BE2C (cell line): ENCODE results near the gene NAPA.

ENCODE experiments used
- DNase-seq: peaks from one replicate; pipeline ENCODE4 v3.0.0-alpha.2; 2020
- H3K27me3 ChIP-seq: fragments of 250-450 bp; sonication (Bioruptor Pico); 2 replicates; pipeline ENCODE4 v1.5.1; 2020; ENCODE audit warnings: mild to moderate bottlenecking
- H3K36me3 ChIP-seq: fragments of 250-450 bp; sonication (Bioruptor Pico); 2 replicates; pipeline ENCODE4 v1.5.1; 2020; ENCODE audit warnings: mild to moderate bottlenecking
- H3K4me1 ChIP-seq: fragments of 250-450 bp; sonication (Bioruptor Pico); 2 replicates; pipeline ENCODE4 v1.5.1; 2020
- H3K4me3 ChIP-seq: 2 replicates; pipeline ENCODE4 v1.5.1; 2011; ENCODE audit warnings: low read depth, low read length
- H3K9me3 ChIP-seq: fragments of 250-450 bp; sonication (Bioruptor Pico); 2 replicates; pipeline ENCODE4 v1.5.1; 2020
- CTCF ChIP-seq: IDR thresholded peaks from 2 replicates; pipeline ENCODE4 v1.5.1; 2012; ENCODE audit warnings: mild to moderate bottlenecking, low read depth, low read length

The NAPA gene

GRCh38 chr19:47529018-47529742, 14.3 kb upstream of the NAPA start:
- Histone ChIP-seq H3K9me3 (no peaks in the 10 kb centered on the region), H3K4me1 (peaks cover 7% of the 10 kb centered on the region), H3K27me3 (no peaks in the 10 kb centered on the region), H3K4me3 (no peak overlapping the region), H3K36me3 (no peaks in the 10 kb centered on the region)
- no peak for DNase-seq
- TF ChIP-seq CTCF = no peak

- Histone ChIP-seq H3K4me1 (peaks cover 8% of the 10 kb centered on the region), H3K36me3 (no peaks in the 10 kb centered on the region), H3K9me3 (no peaks in the 10 kb centered on the region), H3K27me3 (no peaks in the 10 kb centered on the region), H3K4me3 (no peak overlapping the region)
- no peak for DNase-seq
- TF ChIP-seq CTCF = no peak
Measured at GRCh38 chr19:47526798-47527197, 11.9 kb upstream of the NAPA start.

GRCh38 chr19:47523473-47523872, 8.6 kb upstream of the NAPA start:
- no peaks in the 10 kb centered on the region for H3K27me3 ChIP-seq
- peak; percentile 78 for DNase-seq

GRCh38 chr19:47521473-47522180, 6.8 kb upstream of the NAPA start:
- Histone ChIP-seq H3K9me3 (no peaks in the 10 kb centered on the region), H3K27me3 (no peaks in the 10 kb centered on the region), H3K4me3 (no peak overlapping the region), H3K36me3 (no peaks in the 10 kb centered on the region), H3K4me1 (peaks cover 5% of the 10 kb centered on the region)
- TF ChIP-seq CTCF = no peak
- DNase-seq = no peak

More at GRCh38 chr19:47523473-47523872, 8.6 kb upstream of the NAPA start:
- Histone ChIP-seq H3K36me3 (no peaks in the 10 kb centered on the region), H3K9me3 (no peaks in the 10 kb centered on the region), H3K4me1 (peaks cover 5% of the 10 kb centered on the region), H3K4me3 (no peak overlapping the region)
- no peak for TF ChIP-seq CTCF

- Histone ChIP-seq H3K36me3 (no peaks in the 10 kb centered on the region), H3K4me1 (peaks cover 5% of the 10 kb centered on the region), H3K27me3 (no peaks in the 10 kb centered on the region), H3K9me3 (no peaks in the 10 kb centered on the region), H3K4me3 (no peak overlapping the region)
- no peak for DNase-seq
- no peak for TF ChIP-seq CTCF
Measured at GRCh38 chr19:47520839-47521238, 6.0 kb upstream of the NAPA start.

GRCh38 chr19:47520343-47520806, 5.5 kb upstream of the NAPA start:
- H3K36me3 ChIP-seq = no peaks in the 10 kb centered on the region
- no peak for TF ChIP-seq CTCF
- no peaks in the 10 kb centered on the region for H3K9me3 ChIP-seq
- DNase-seq = no peak
- peaks cover 5% of the 10 kb centered on the region for H3K4me1 ChIP-seq
- H3K27me3 ChIP-seq = no peaks in the 10 kb centered on the region
- H3K4me3 ChIP-seq = no peak overlapping the region
